ENCODE results near the gene SUFU. TPM values are rescaled to one million over a fixed set of nuclear protein-coding genes. Genes with fewer than 3 reads are reported as not detected.
"Not testable (repeated sequence)": the region's sequence is repeated elsewhere in the genome, so short reads cannot be mapped to it uniquely, and the experiment has no call there.

Gene SUFU
- total RNA-seq, 2 experiments from 2014 or later, result 13.4 to 14.2 TPM

GRCh38 chr10:102665904-102666509, 162.2 kb downstream of the SUFU start:
- DNase-seq, result no peak
- ChIA-PET CTCF (interaction anchor here (0.7 to 1.3 kb wide), 4 partner anchors 10 to 89 kb away, joined by 3 to 6 read pairs (median 3); partner anchors contain the start of gene TRIM8), POLR2A (no interaction called here)
- no peak overlapping the region for H3K4me3 Mint-ChIP-seq
- H3K4me1 Mint-ChIP-seq, result peaks cover 28% of the 10 kb centered on the region
- H3K27ac Mint-ChIP-seq, result no peak overlapping the region
- no peaks in the 10 kb centered on the region for H3K9me3 Mint-ChIP-seq
- no peaks in the 10 kb centered on the region for H3K36me3 Mint-ChIP-seq (ENCODE audit: low read depth)
- H3K27me3 Mint-ChIP-seq, result no peaks in the 10 kb centered on the region

GRCh38 chr10:102667411-102667810, 163.6 kb downstream of the SUFU start:
- H3K27me3 Mint-ChIP-seq; POLR2A ChIA-PET; H3K9me3 Mint-ChIP-seq; H3K27ac Mint-ChIP-seq; H3K36me3 Mint-ChIP-seq (ENCODE audit: low read depth); H3K4me3 Mint-ChIP-seq; DNase-seq: not testable (repeated sequence)
- peaks cover 15% of the 10 kb centered on the region for H3K4me1 Mint-ChIP-seq
- CTCF ChIA-PET, result interaction anchor here (3.1 kb wide), 1 partner anchor 11 kb away, joined by 14 read pairs; no protein-coding TSS in a partner anchor

DNA sequence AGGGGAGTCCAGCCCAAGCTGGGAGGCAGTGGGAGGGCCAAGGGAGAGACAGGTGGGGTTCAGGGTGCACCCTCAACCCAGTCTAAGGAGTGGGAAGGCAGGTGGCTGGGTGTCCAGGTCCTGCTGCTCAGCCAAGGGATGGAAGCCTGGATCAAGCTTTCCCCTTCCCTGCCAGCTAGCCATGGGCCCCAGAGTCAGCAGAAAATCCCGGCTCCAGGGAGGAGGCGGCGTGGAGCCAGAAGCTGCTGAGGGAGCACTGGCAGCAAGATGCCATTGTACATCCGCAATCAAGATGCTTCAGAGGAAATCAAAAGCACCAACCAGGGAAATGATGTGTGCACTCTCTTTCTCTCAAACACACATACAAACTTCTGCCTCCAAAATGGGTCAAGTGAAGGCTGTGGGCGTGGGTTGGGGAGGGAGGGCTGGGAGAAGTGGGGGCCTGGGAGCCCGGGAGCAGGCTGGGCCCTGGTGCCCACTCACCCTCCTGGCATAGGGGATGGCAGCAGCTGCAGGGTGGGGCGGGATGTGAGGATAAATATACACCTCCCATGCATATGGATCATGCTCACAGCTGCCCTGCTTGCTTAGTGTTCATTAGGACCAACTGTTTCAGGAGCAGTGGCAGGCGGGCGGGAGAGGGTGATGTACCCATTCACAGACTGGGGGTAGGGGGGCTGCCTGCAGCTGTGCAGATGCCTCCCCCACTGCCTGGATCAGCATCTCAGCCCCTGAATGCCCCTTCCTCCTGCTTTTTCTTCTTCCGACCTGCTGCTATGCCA, 164.7 kb downstream of the SUFU start:
- CTCF ChIA-PET, result interaction anchor here (0.6 to 3.1 kb wide), 7 partner anchors 8 to 52 kb away, joined by 3 to 14 read pairs (median 5); partner anchors contain the start of gene TRIM8
- Mint-ChIP-seq H3K27ac (peak overlapping the region; percentile 6), H3K4me1 (peaks cover 22% of the 10 kb centered on the region), H3K9me3 (no peaks in the 10 kb centered on the region), H3K4me3 (no peak overlapping the region), H3K27me3 (no peaks in the 10 kb centered on the region), H3K36me3 (ENCODE audit: low read depth) (no peaks in the 10 kb centered on the region)
- DNase-seq, result no peak
- POLR2A ChIA-PET, result no interaction called here

- no peak for DNase-seq
- Mint-ChIP-seq H3K4me3 (no peak overlapping the region), H3K27me3 (no peaks in the 10 kb centered on the region), H3K9me3 (no peaks in the 10 kb centered on the region), H3K36me3 (ENCODE audit: low read depth) (no peaks in the 10 kb centered on the region), H3K27ac (peak overlapping the region; percentile 9), H3K4me1 (peaks cover 30% of the 10 kb centered on the region)
- ChIA-PET CTCF (interaction anchor here (0.6 to 3.1 kb wide), 15 partner anchors 9 to 270 kb away, joined by 3 to 14 read pairs (median 4); partner anchors contain the start of genes ARL3, SFXN2, SUFU and TRIM8), POLR2A (no interaction called here)
Observed at GRCh38 chr10:102669206-102670064, 165.7 kb downstream of the SUFU start.

GRCh38 chr10:102670065-102670670, 166.4 kb downstream of the SUFU start:
- Mint-ChIP-seq H3K9me3 (no peaks in the 10 kb centered on the region), H3K4me1 (peaks cover 37% of the 10 kb centered on the region), H3K36me3 (ENCODE audit: low read depth) (peaks cover 4% of the 10 kb centered on the region), H3K27me3 (no peaks in the 10 kb centered on the region), H3K4me3 (no peak overlapping the region), H3K27ac (peak overlapping the region; percentile 9)
- DNase-seq, result no peak
- POLR2A ChIA-PET, result no interaction called here
- CTCF ChIA-PET, result interaction anchor here (0.6 to 3.1 kb wide), 13 partner anchors 8 to 271 kb away, joined by 3 to 14 read pairs (median 4); partner anchors contain the start of genes ARL3, SFXN2, SUFU and TRIM8

DNA sequence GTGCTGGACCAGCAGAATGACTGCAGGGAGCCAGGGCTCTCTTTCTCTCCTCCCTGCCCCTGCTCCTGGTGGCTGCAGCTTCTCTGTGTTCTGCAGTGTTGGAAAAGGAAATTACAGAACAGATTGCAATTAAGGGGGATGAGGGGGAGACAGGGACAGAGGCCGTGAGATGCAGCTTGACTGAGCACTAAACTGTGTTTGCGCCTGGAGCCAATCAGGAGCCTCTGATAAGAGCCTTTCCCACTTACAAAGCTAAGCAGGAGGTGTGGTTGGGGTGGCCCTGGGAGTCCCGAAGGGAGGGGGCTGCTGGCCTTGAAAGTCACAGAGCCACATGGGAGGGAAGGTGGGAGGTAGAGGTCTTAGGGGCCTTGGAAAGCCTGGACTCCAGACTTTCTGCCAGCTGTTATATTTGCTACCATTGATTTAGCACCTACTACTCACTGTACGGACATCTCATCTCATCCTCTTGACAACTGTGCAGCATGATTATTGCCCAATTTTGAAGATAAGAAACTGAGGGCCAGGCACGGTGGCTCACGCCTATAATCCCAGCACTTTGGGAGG, 167.2 kb downstream of the SUFU start:
- Mint-ChIP-seq H3K4me3 (no peak overlapping the region), H3K36me3 (ENCODE audit: low read depth) (peaks cover 4% of the 10 kb centered on the region), H3K9me3 (no peaks in the 10 kb centered on the region), H3K27me3 (no peaks in the 10 kb centered on the region), H3K4me1 (peaks cover 45% of the 10 kb centered on the region), H3K27ac (no peak overlapping the region)
- CTCF ChIA-PET, result interaction anchor here (0.9 to 2.2 kb wide), 5 partner anchors 10 to 50 kb away, joined by 3 to 7 read pairs (median 4); no protein-coding TSS in a partner anchor
- no peak for DNase-seq
- POLR2A ChIA-PET, result no interaction called here

DNA sequence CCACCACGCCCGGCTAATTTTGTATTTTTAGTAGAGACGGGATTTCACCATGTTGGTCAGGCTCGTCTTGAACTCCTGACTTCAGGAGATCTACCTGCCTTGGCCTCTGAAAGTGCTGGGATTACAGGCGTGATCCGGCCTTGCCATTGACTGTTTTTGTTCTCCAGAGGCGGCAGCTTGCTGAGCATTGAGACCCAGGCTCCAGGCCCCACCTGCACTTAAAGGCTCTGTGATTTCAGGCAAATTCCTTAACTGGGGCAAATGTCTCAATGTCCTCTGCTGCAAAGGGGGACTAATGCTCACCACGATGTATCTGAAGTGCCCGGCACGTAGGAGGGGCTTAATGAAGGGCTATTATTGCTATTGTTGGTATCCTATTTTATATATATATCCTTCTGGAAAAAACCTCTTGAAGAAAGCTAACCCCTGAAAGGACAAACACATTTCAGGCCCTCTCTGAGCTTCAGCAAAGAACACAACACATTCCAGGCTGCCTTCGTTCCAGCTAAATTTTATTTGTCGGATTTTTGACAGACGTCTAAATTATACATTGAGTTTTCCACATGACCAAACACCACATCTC, 169.6 kb downstream of the SUFU start:
- POLR2A ChIA-PET, result no interaction called here
- peaks cover 46% of the 10 kb centered on the region for H3K4me1 Mint-ChIP-seq
- peaks cover 4% of the 10 kb centered on the region for H3K36me3 Mint-ChIP-seq (ENCODE audit: low read depth)
- CTCF ChIA-PET, result interaction anchor here (1.2 to 5.6 kb wide), 3 partner anchors 12 to 28 kb away, joined by 3 to 22 read pairs (median 7); partner anchors contain the start of gene TRIM8
- peak overlapping the region; percentile 63 for H3K4me3 Mint-ChIP-seq
- no peak for DNase-seq
- H3K9me3 Mint-ChIP-seq, result no peaks in the 10 kb centered on the region
- H3K27me3 Mint-ChIP-seq, result no peaks in the 10 kb centered on the region
- H3K27ac Mint-ChIP-seq, result peak overlapping the region; percentile 85

DNA sequence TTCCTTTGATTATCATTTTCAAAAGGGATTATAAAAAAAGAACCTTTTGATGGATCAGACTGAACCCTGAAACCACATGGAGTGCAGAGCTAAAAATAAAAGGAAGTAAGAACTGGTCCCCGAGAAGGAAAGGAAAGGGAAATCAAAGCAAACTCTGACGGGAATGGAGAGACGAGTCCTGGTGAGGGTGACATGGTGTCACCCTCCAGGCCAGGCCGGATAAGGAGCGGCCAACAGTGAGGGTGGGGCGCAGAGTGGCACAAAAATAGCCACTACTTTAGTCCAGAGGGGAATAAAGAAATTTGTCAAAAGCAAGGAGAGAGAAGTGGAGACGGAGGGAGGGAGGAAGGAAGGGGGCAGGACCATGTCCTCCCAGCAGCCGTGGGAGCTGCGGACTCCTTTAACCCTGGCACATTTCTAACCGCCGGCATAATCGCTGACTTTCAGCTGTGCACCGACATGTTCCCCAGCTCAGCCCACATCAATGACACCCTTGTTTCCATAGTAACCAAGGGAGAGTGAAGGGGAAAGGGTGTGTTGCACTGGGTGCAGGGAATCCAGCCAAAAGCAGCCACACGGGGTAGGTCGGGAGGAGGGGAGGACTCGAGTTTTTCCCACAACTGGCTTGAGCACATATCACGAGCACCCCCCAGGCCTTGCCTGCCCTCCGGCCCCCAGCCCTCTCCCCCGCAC, 170.2 kb downstream of the SUFU start:
- peak; percentile 92 for DNase-seq
- Mint-ChIP-seq H3K9me3 (no peaks in the 10 kb centered on the region), H3K4me1 (peaks cover 48% of the 10 kb centered on the region), H3K4me3 (peak overlapping the region; percentile 63), H3K27me3 (no peaks in the 10 kb centered on the region), H3K36me3 (ENCODE audit: low read depth) (peaks cover 4% of the 10 kb centered on the region), H3K27ac (peak overlapping the region; percentile 85)
- ChIA-PET CTCF (interaction anchor here (1.0 to 5.6 kb wide), 4 partner anchors 13 to 39 kb away, joined by 3 to 22 read pairs (median 6); partner anchors contain the start of gene TRIM8), POLR2A (interaction anchor here (1.0 kb wide), 1 partner anchor 40 kb away, joined by 3 read pairs; the partner anchor contains the start of genes ARL3 and SFXN2)

DNA sequence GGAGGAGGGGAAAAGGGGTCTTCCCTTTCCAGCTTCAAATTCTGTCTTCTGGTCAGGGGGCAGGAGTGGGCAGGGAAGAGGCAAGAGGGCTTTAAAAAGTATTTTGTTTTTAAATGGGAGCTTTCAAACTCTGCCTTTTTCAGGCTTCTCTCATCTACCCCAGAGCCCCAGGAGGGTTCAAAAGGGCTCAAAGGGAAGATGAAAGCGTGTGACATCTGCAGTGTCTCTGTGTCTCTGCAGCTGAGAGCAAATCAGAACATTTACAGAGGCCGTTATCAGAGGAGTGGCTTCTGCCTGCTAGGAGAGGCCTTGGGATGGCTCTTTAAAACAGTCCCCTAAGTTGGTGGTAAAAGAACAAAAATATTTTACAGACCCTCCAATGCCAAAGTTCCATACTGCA, 170.8 kb downstream of the SUFU start:
- Mint-ChIP-seq H3K36me3 (ENCODE audit: low read depth) (peaks cover 4% of the 10 kb centered on the region), H3K4me3 (peak overlapping the region; percentile 63), H3K27ac (peak overlapping the region; percentile 85), H3K9me3 (no peaks in the 10 kb centered on the region), H3K4me1 (peaks cover 49% of the 10 kb centered on the region), H3K27me3 (no peaks in the 10 kb centered on the region)
- ChIA-PET CTCF (interaction anchor here (1.0 to 5.6 kb wide), 5 partner anchors 14 to 39 kb away, joined by 3 to 22 read pairs (median 8); partner anchors contain the start of gene TRIM8), POLR2A (interaction anchor here (1.0 kb wide), 1 partner anchor 40 kb away, joined by 3 read pairs; the partner anchor contains the start of genes ARL3 and SFXN2)
- DNase-seq, result peak; percentile 62

- peak overlapping the region; percentile 63 for H3K4me3 Mint-ChIP-seq
- peak overlapping the region; percentile 85 for H3K27ac Mint-ChIP-seq
- peaks cover 4% of the 10 kb centered on the region for H3K36me3 Mint-ChIP-seq (ENCODE audit: low read depth)
- no peaks in the 10 kb centered on the region for H3K9me3 Mint-ChIP-seq
- POLR2A ChIA-PET, result no interaction called here
- peaks cover 47% of the 10 kb centered on the region for H3K4me1 Mint-ChIP-seq
- no peak for DNase-seq
- H3K27me3 Mint-ChIP-seq, result no peaks in the 10 kb centered on the region
- CTCF ChIA-PET, result interaction anchor here (1.2 to 5.6 kb wide), 6 partner anchors 9 to 38 kb away, joined by 3 to 22 read pairs (median 6); partner anchors contain the start of gene TRIM8
Observed at GRCh38 chr10:102675011-102675665, 171.4 kb downstream of the SUFU start.
